ENCODE results near the gene OR4K17.
"Not testable (repeated sequence)": the region's sequence is repeated elsewhere in the genome, so short reads cannot be mapped to it uniquely, and the experiment has no call there.

OR4K17 gene

GRCh38 chr14:20110438-20110837 is at the start of gene OR4K17:
OR4K17 (plus strand) TSS chr14:20110739; CDS start chr14:20117500, 6,761 bp downstream.
- H3K4me3 ChIP-seq (ENCODE audit: low read depth, low read length) = no peak within 1 kb of the TSS

GRCh38 chr14:20092050-20092449 is 18.5 kb upstream of the OR4K17 start:
- H3K4me3 ChIP-seq (ENCODE audit: low read depth, low read length) = no peak overlapping the region

GRCh38 chr14:20093442-20093841 is 17.1 kb upstream of the OR4K17 start:
- no peak overlapping the region for H3K4me3 ChIP-seq (ENCODE audit: low read depth, low read length)

- not testable (repeated sequence) for H3K4me3 ChIP-seq (ENCODE audit: low read depth, low read length)
These were observed 11.4 kb upstream of the OR4K17 start for GRCh38 chr14:20098926-20099770.

- H3K4me3 ChIP-seq (ENCODE audit: low read depth, low read length) = no peak overlapping the region
These were observed 1.8 kb downstream of the OR4K17 start for GRCh38 chr14:20112321-20112720.

GRCh38 chr14:20116748-20117147 is 6.2 kb downstream of the OR4K17 start:
- no peak overlapping the region for H3K4me3 ChIP-seq (ENCODE audit: low read depth, low read length)

- H3K4me3 ChIP-seq (ENCODE audit: low read depth, low read length) = no peak overlapping the region
These were observed 8.3 kb downstream of the OR4K17 start for GRCh38 chr14:20118795-20119194.

GRCh38 chr14:20138520-20138919 is 28.0 kb downstream of the OR4K17 start, which contains the start of gene OR4N5:
OR4N5 (plus strand) TSS chr14:20138820; CDS start chr14:20143736, 4,916 bp downstream.
- H3K4me3 ChIP-seq (ENCODE audit: low read depth, low read length) = no peak within 1 kb of the TSS

- H3K4me3 ChIP-seq (ENCODE audit: low read depth, low read length) = no peak overlapping the region
These were observed 33.4 kb downstream of the OR4K17 start for GRCh38 chr14:20143911-20144310.

- H3K4me3 ChIP-seq (ENCODE audit: low read depth, low read length) = no peak overlapping the region
These were observed 34.3 kb downstream of the OR4K17 start for GRCh38 chr14:20144820-20145219.

GRCh38 chr14:20164462-20164861 is 53.9 kb downstream of the OR4K17 start:
- no peak overlapping the region for H3K4me3 ChIP-seq (ENCODE audit: low read depth, low read length)

GRCh38 chr14:20167091-20167490 is 56.6 kb downstream of the OR4K17 start:
- H3K4me3 ChIP-seq (ENCODE audit: low read depth, low read length) = no peak overlapping the region

GRCh38 chr14:20169852-20170251 is 59.3 kb downstream of the OR4K17 start:
- not testable (repeated sequence) for H3K4me3 ChIP-seq (ENCODE audit: low read depth, low read length)

Data from iPS-11a (cell line).